Activated CD4-positive, alpha-beta T cell treated with anti-CD3 and anti-CD28 coated beads for 24 hours (primary cell): ENCODE measurements around the gene CD99L2.
A peak's percentile ranks its signal among the peaks of the same experiment; 100 is the strongest.

ENCODE experiments used
- DNase-seq, 2 donors: peaks; one replicate each; pipeline ENCODE4 v3.0.0-alpha.2; 2020; ENCODE audit warnings: low read depth in 2 of 2

The CD99L2 gene

GRCh38 chrX:150898343-150899190, at the start of gene CD99L2:
TSS of gene CD99L2 (minus strand) at chrX:150898668. CDS start at chrX:150898588, 80 bp downstream.
- peak; percentile 76 to 81 for DNase-seq

GRCh38 chrX:150944233-150944632, 45.8 kb upstream of the CD99L2 start:
- no peak for DNase-seq

- DNase-seq, result no peak
These were observed 44.6 kb upstream of the CD99L2 start for GRCh38 chrX:150942942-150943594.

GRCh38 chrX:150941580-150941979, 43.1 kb upstream of the CD99L2 start:
- DNase-seq, result no peak

- no peak for DNase-seq
These were observed 42.5 kb upstream of the CD99L2 start for GRCh38 chrX:150940844-150941495.

GRCh38 chrX:150936556-150936955, 38.1 kb upstream of the CD99L2 start:
- no peak for DNase-seq

- no peak for DNase-seq
These were observed 37.0 kb upstream of the CD99L2 start for GRCh38 chrX:150935467-150935866.

- no peak for DNase-seq
These were observed 36.0 kb upstream of the CD99L2 start for GRCh38 chrX:150934453-150934852.

- no peak for DNase-seq
These were observed 35.5 kb upstream of the CD99L2 start for GRCh38 chrX:150933945-150934350.

GRCh38 chrX:150929058-150929457, 30.6 kb upstream of the CD99L2 start:
- no peak for DNase-seq

GRCh38 chrX:150926791-150927190, 28.3 kb upstream of the CD99L2 start:
- DNase-seq, result no peak

- no peak for DNase-seq
These were observed 27.8 kb upstream of the CD99L2 start for GRCh38 chrX:150926304-150926703.

- no peak for DNase-seq
These were observed 20.9 kb upstream of the CD99L2 start for GRCh38 chrX:150919401-150919800.

GRCh38 chrX:150913511-150913910, 15.0 kb upstream of the CD99L2 start:
- no peak for DNase-seq

GRCh38 chrX:150907474-150907873, 9.0 kb upstream of the CD99L2 start:
- DNase-seq, result no peak

- no peak for DNase-seq
These were observed 8.2 kb upstream of the CD99L2 start for GRCh38 chrX:150906694-150907093.

GRCh38 chrX:150905293-150905692, 6.8 kb upstream of the CD99L2 start:
- DNase-seq, result no peak

- no peak for DNase-seq
These were observed 4.6 kb upstream of the CD99L2 start for GRCh38 chrX:150903110-150903508.

- no peak for DNase-seq
These were observed 4.1 kb upstream of the CD99L2 start for GRCh38 chrX:150902434-150903109.

- DNase-seq, result no peak
These were observed 806 bp upstream of the CD99L2 start for GRCh38 chrX:150899191-150899757.

GRCh38 chrX:150897421-150898320, 797 bp downstream of the CD99L2 start:
- peak in 1 of 2 donors; percentile 33 for DNase-seq
